Activated CD4-positive, CD25-positive, alpha-beta regulatory T cell treated with anti-CD3 and anti-CD28 coated beads, Interleukin-2, amount 50 U/mL, for 72 hours (primary cell): ENCODE results near the gene CACNA1C.

Experiments used
- DNase-seq: peaks from one replicate; pipeline ENCODE4 v3.0.0; 2021

The CACNA1C gene

DNA sequence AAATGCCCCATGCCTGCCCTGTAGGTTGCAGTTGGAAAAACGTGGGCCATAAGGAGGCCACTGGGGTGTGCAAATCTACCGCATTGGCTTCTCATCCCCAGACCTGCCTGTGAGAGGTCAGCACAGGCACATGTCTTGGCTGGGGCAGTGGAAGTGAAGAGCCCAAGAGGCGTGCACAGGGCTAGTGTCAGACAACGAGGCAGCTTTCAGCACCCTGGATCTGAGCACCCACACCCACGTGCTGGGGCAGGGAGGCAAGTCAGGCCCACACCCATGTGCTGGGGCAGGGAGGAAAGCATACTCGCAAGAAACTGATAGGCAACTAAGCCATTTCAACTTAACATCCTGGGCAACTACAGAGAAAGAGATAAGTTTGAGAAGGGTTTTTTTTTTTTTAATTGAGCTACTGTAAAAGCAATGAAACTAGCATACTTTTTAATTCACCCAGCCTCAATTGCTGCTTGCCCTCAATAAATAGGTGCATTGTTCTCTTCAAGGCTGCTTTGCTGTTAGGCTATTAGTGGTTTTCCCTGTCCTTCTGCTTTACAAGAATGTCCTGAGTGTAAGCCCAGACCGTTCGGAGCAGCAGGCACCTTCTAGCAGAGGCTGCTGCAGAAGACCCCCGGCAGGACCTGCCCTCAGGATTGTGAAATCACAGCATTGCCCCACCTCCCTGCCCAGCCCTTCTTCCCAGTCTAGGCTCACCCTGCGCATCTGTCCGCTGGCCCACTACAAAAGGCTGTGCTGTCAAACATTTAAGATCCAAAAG, 386.7 kb downstream of the CACNA1C start:
- DNase-seq: no peak

- DNase-seq: no peak
These were observed 391.0 kb downstream of the CACNA1C start for GRCh38 chr12:2443776-2444175.

- DNase-seq: no peak
These were observed 393.2 kb downstream of the CACNA1C start for GRCh38 chr12:2445968-2446367.

DNA sequence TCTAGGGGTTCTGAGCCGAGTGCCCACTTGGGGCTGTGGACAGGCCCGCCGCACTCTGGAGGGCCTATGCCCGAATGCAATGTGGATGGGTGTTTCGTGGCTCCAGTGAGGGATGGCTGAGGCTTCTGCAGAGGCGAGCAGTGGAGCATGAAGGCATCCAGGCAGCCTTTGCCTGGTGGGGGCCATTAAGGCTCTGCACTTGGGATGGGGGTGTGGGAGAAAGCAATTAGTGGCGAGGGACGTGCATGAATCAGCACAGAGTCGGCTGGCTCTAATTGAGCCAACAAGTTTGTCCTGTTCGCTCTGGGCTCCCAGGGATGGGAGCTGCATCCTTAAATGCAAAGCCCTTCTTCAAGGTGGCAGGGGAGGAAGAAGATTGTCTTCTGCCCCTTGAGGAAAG, 395.1 kb downstream of the CACNA1C start:
- DNase-seq: no peak

DNA sequence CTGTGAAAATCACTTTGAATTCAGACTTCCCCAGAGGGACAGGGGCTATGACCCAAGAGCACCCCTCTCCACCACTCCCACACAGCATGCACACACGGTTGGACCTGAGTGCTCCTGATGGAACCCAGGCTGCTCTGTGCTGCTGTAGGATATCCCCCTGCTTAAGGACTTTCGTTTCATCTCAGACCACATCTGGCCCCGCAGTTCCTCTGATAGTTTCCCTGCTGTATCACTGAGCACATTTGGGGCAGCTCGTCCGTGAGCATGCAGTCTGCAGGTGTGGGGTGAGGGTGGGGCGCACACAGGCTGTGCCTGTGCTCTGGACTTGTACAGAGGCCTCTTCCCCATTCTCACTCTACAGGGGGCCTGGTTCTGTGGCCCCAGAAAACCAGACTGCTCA, 396.8 kb downstream of the CACNA1C start:
- DNase-seq: no peak

DNA sequence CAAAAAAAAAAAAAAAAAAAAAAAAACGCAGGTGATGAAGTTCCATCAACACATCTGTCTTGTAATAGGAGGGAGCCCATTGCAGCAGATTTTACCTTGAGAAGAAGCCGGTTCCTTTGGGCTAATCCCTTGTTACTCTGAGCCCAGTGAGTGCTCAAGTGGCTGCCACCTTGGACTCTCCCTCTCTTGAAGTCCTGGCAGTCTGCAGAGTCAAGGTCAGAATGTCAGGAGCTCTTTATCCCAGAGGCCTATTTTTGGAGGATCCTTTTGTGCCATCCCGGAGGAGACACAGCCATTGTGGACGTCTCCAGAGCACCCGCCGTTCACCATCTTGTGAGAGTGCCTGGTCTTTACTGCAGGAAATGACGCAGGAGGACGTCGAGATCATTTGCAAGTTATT, 397.8 kb downstream of the CACNA1C start:
- no peak for DNase-seq

- DNase-seq: no peak
These were observed 398.2 kb downstream of the CACNA1C start for GRCh38 chr12:2451025-2451424.

- no peak for DNase-seq
These were observed 398.7 kb downstream of the CACNA1C start for GRCh38 chr12:2451497-2451896.

- no peak for DNase-seq
These were observed 400.4 kb downstream of the CACNA1C start for GRCh38 chr12:2453076-2453760.

GRCh38 chr12:2453761-2454090, 400.9 kb downstream of the CACNA1C start:
- DNase-seq: no peak

DNA sequence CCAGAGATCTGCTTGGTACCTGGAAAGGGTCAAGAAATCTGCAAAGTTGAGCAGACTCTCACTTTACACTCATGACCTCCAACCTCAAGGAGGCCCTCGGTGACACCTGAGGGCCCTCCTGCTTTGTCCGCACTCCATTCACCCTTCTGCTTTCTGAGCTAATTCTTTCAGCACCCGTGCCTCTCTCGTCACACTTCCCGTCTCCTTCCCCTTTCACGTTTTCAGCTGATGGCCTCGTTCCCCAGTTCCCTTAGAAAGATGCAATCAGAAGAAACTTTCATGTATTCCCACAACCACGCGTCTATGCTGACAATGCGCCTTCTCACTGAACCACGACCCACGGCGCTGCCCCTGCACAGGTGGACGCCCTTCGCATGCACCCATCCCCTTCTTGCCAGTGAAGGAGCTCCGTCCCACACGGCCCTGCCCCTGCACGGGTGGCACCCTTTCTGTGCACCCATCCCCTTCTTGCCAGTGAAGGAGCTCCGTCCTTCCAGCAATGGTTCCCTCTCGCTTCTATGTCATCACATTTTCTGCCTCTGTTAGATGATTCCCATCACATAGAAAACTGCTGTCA, 401.9 kb downstream of the CACNA1C start:
- DNase-seq: no peak

DNA sequence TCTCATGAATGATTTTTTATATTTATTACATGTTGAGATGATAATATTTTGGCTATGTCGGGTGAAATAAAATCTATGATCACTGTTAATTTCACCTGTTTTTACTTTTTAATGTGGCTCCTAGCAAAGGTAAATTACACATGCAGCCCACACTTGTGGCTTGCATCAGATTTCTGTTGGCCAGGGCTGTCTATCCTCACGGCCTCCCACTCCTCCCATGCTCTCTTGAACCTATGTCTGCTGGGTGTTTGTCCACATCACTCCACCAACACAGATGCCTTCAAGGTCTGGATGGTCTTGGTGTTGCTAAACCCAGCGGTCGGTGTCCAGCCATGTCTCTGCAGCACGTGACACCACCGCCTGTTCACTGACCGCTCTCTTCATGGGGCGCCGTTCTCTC, 402.6 kb downstream of the CACNA1C start:
- no peak for DNase-seq

GRCh38 chr12:2456122-2456812, 403.5 kb downstream of the CACNA1C start:
- DNase-seq: no peak

GRCh38 chr12:2456813-2457186, 404.0 kb downstream of the CACNA1C start:
- DNase-seq: no peak

- no peak for DNase-seq
These were observed 404.6 kb downstream of the CACNA1C start for GRCh38 chr12:2457215-2457932.

DNA sequence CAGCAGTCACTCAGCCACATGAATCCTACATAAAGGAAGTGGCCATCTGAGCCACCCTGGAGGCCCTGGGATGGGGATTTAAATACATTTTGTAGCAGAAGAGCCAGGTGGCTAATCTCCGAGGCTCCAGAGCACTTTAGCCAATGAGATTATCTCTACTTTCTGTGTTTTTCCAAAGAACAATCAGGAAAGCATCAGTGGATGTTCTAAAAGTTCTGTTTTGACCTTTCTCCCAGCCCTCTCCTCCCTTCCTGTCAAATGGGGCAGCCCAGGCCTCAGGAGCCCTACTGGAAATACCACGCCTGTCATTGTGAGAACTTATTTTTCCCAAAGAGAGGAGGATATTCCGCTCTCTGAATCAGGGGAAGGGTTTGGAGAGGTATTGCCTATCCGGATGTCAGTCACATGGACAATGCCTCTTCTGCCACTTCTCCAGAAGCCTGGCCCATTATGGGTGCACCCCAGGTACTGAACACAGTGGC, 405.2 kb downstream of the CACNA1C start:
- DNase-seq: no peak

DNA sequence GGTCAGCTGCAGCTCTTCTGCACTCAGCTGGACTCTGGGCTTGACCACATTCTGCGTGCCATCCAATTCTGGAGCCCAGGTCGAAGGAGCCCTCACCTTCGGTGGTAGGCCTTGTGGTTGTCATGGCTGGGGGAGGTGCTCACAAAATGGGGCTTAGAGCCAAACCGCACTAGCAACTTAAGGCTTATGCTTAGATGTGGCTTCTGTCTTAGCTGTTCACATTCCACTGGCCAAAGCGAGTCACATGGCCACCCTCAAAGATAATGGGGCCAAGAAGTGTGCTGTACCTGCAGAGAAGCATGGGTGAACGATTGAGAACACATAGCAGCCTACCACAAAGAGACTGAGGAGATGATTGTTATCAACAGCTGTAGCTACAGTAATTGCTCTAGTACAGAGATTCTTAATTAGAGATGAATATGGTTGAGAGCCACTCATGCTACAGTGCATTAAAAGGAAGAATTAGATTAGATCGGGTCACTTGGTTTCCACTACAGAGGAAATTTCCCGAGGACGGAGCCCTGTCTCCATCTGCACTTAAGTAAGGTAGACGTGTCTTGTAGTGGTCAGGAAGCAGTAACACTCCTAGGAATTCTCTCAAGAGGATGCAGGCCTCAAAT, 407.4 kb downstream of the CACNA1C start:
- no peak for DNase-seq

GRCh38 chr12:2461046-2461445, 408.3 kb downstream of the CACNA1C start:
- DNase-seq: no peak

- no peak for DNase-seq
These were observed 408.9 kb downstream of the CACNA1C start for GRCh38 chr12:2461645-2462044.

DNA sequence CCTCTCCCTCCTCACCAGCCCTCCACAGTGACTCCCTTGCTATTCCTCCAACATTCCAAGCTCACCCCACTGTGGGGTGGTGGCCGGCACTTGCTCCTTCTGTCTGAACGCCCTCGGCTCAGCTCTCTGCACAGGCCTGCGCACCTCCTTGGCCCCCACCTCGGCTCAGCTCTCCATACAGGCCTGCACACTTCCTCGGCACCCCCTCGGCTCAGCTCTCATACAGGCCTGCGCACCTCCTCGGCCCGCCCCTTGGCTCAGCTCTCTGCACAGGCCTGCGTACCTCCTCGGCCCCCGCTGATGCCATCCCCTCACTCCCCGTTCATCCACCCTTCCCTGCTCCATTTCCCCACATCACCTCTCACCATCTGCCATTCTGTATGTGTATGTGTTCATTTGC, 409.3 kb downstream of the CACNA1C start:
- DNase-seq: no peak

GRCh38 chr12:2463719-2464118, 410.9 kb downstream of the CACNA1C start:
- DNase-seq: no peak

DNA sequence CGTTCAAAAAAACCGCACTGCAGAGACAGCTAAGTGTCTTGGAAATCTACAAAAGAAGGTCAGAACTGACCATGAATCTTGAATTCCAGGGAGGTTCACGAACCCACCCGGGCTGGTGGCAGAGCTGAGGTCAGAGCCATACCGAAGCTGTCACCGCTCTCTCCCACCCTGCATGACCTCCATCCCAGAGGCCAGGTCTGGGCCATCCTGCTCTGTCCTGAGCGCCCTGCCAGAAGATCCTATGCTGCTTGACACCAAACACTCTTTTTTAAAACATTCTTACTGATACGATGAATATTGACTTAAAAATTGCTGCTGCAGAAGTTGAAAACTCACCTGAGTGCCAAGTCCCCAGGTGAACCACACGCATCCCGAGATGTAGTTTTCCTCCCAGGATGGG, 412.9 kb downstream of the CACNA1C start:
- DNase-seq: no peak

- DNase-seq: no peak
These were observed 413.4 kb downstream of the CACNA1C start for GRCh38 chr12:2466211-2466610.
